Testis (tissue), 3 donors: ENCODE data around the gene TUBB2B. TPM values are rescaled to one million over a fixed set of nuclear protein-coding genes. Genes with fewer than 3 reads are reported as not detected.

Experiments used
- DNase-seq: peaks from one replicate; pipeline ENCODE4 v3.0.0-alpha.2; 2019
- H3K27ac ChIP-seq, 2 donors: fragments of 200-600 bp; sonication (generic); one replicate each; pipeline ENCODE4 v1.5.1; 2019
- H3K27me3 ChIP-seq: fragments of 200-600 bp; sonication (generic); one replicate; pipeline ENCODE4 v1.5.1; 2019
- H3K36me3 ChIP-seq: fragments of 200-600 bp; sonication (generic); one replicate; pipeline ENCODE4 v1.5.1; 2017; ENCODE audit warnings: low read depth; ENCODE audit errors: missing control alignments
- H3K4me1 ChIP-seq: fragments of 200-600 bp; sonication (generic); one replicate; pipeline ENCODE4 v1.5.1; 2019
- H3K4me3 ChIP-seq, 2 donors: fragments of 200-600 bp; sonication (generic); one replicate each; pipeline ENCODE4 v1.5.1; 2017 to 2019
- H3K9me3 ChIP-seq: fragments of 200-600 bp; sonication (generic); one replicate; pipeline ENCODE4 v1.5.1; 2017
- CTCF ChIP-seq, 3 experiments: fragments of 450-650 bp in 2 of 3; fragments of 200-600 bp in 1 of 3; sonication (generic) in 1 of 3; IDR thresholded peaks; one replicate each; pipeline ENCODE4 v1.5.1; 2016 to 2019; ENCODE audit warnings: antibody characterized with exemption in 3 of 3, mild to moderate bottlenecking in 2 of 3, moderate library complexity in 1 of 3
- POLR2A ChIP-seq: fragments of 450-650 bp; IDR thresholded peaks from one replicate; pipeline ENCODE4 v1.6.1; 2017; ENCODE audit warnings: antibody characterized with exemption, mild to moderate bottlenecking, moderate library complexity
- WGBS, 2 donors: methylation state at CpG; one replicate each; pipeline ENCODE4 v1.1.5; 2018; 5-methylcytosine and 5-hydroxymethylcytosine counted together
- intact Hi-C: fragments of 100-400 bp; cut with DNase I; formaldehyde crosslinking; loops from one replicate; pipeline ENCODE4 v1.15.1; 2023; ENCODE audit warnings: low total_unique reads
- polyA plus RNA-seq: library from polyadenylated mRNA; stranded (reverse); fragments of 350-450 nt; fragmentation: Illumina TruSeq; extraction: RNeasy Lipid Tissue Mini Kit (QIAGEN cat#74804); gene quantifications from one replicate; pipeline ENCODE4 v1.2.3, GENCODE V29; 2014; ENCODE audit warnings: low read depth, low replicate concordance; ENCODE audit not compliant: insufficient read depth
- total RNA-seq, 2 donors: library from RNA; depleted of rRNA; stranded (reverse); fragments of >200 nt; gene quantifications; one replicate each; pipeline ENCODE4 v1.2.3, GENCODE V29; 2016

Gene TUBB2B
- total and polyA plus RNA-seq, 3 donors from 2014 or later = 1.6 to 3.6 (median 2.2) TPM

GRCh38 chr6:3231247-3232016 lies 4.0 kb upstream of the TUBB2B start:
- H3K27ac ChIP-seq = no peak overlapping the region
- no peaks in the 10 kb centered on the region for H3K36me3 ChIP-seq
- intact Hi-C loops = no loop called here
- TF ChIP-seq CTCF (IDR thresholded peaks at IDR 0.05) = no peak
- no peak for TF ChIP-seq POLR2A
- H3K9me3 ChIP-seq = no peaks in the 10 kb centered on the region
- H3K4me3 ChIP-seq = peak overlapping the region; percentile 48 to 58
- H3K27me3 ChIP-seq = no peaks in the 10 kb centered on the region
- 1% methylated on average over 35 to 47 of the region's 47 CpGs for WGBS, 2 donors
- DNase-seq = peak; percentile 86
- H3K4me1 ChIP-seq = peaks cover 29% of the 10 kb centered on the region

DNA sequence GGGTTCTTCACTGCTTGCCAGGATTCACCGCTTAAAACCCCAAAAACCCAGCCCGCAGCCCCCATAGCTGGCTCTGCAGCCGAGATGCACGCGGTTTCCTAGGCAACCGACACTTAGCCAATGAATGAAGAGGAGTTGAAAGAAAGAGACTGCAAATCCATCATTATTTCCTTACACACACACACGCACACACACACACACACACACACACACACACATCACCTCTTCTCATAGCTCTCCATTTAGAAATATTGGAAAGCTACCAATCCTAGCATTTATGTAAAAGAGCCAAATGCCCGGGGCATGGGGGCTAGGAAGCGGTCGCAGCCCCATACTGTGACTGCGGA lies 3.4 kb upstream of the TUBB2B start:
- Histone ChIP-seq H3K27ac (no peak overlapping the region), H3K9me3 (no peaks in the 10 kb centered on the region), H3K4me1 (peaks cover 29% of the 10 kb centered on the region), H3K27me3 (no peaks in the 10 kb centered on the region), H3K4me3 (peak overlapping the region; percentile 48 to 58), H3K36me3 (no peaks in the 10 kb centered on the region)
- TF ChIP-seq CTCF (IDR thresholded peaks at IDR 0.05) (no peak), POLR2A (no peak)
- WGBS, 2 donors = 4 to 5% methylated on average over 11 of the region's 11 CpGs
- intact Hi-C loops = no loop called here
- DNase-seq = peak; percentile 32

DNA sequence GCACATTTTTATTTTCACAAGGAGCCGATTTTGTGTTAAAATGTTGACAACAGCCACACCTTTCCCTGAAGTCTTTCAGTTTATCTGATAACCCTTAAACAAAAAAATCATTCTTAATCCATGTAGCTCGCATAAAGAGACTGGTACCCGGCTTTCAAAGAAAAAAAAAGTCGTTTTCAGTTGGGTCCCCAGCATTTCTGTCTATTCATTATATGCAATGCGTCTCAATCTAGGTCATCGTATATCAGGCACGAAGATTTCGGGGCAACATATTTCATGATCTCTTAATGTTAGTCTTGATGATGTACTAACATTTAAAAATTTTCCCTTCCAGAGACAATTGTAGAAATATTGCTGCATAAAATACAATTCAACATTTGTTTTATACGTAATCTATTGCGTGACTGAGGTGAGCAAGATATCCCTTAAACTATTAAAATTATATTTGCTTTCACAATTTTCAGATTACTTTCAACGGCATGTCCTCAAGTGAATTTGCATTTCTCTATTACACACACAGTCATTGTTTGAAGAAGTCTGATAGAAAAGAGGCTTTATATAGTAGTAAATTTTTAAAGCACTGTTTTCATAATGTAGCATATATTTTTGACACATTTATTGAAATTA lies 2.9 kb upstream of the TUBB2B start:
- WGBS, 2 donors = 23 to 28% methylated on average over 11 of the region's 11 CpGs
- Histone ChIP-seq H3K27me3 (no peaks in the 10 kb centered on the region), H3K9me3 (no peaks in the 10 kb centered on the region), H3K4me3 (no peak overlapping the region), H3K4me1 (peaks cover 29% of the 10 kb centered on the region), H3K36me3 (no peaks in the 10 kb centered on the region), H3K27ac (no peak overlapping the region)
- DNase-seq = no peak
- intact Hi-C loops = no loop called here
- TF ChIP-seq POLR2A = no peak
- no peak for TF ChIP-seq CTCF (IDR thresholded peaks at IDR 0.05)

GRCh38 chr6:3229566-3230178 lies 2.2 kb upstream of the TUBB2B start:
- Histone ChIP-seq H3K27ac (no peak overlapping the region), H3K36me3 (no peaks in the 10 kb centered on the region), H3K4me3 (no peak overlapping the region), H3K9me3 (no peaks in the 10 kb centered on the region), H3K27me3 (no peaks in the 10 kb centered on the region), H3K4me1 (peaks cover 29% of the 10 kb centered on the region)
- intact Hi-C loops = no loop called here
- no peak for DNase-seq
- no peak for TF ChIP-seq POLR2A
- WGBS, 2 donors = 4 to 17% methylated on average over 7 to 23 of the region's 28 CpGs

- no peak for TF ChIP-seq POLR2A
- no peak for TF ChIP-seq CTCF (IDR thresholded peaks at IDR 0.05)
- H3K4me1 ChIP-seq = peaks cover 29% of the 10 kb centered on the region
- H3K27me3 ChIP-seq = no peaks in the 10 kb centered on the region
- H3K27ac ChIP-seq = no peak overlapping the region
- no peak for DNase-seq
- 4 to 5% methylated on average over 36 to 62 of the region's 62 CpGs for WGBS, 2 donors
- no peak overlapping the region for H3K4me3 ChIP-seq
- H3K36me3 ChIP-seq = no peaks in the 10 kb centered on the region
- intact Hi-C loops = no loop called here
- H3K9me3 ChIP-seq = no peaks in the 10 kb centered on the region
Observed at GRCh38 chr6:3228771-3229565, 1.5 kb upstream of the TUBB2B start.
